Astrocyte of the cerebellum (primary cell): ENCODE data around the gene FAM98C.

Experiments used
- DNase-seq: peaks from one replicate; pipeline ENCODE4 v3.0.0-alpha.2; 2011; ENCODE audit warnings: low read depth
- H3K4me3 ChIP-seq: 2 replicates; pipeline ENCODE4 v1.5.1; 2011; ENCODE audit warnings: mild to moderate bottlenecking, low read depth, low read length, moderate library complexity
- in situ Hi-C: cut with HindIII; loops from 2 replicates; pipeline ENCODE4 v1.10.0; 2017; ENCODE audit warnings: low sequenced_read_pairs
- TF ChIP-seq, protein P1 (sequence below): IDR thresholded peaks from 2 replicates; pipeline ENCODE4 v1.5.1; 2012; ENCODE audit warnings: low read length, low read depth, moderate library complexity, mild to moderate bottlenecking; ENCODE audit errors: missing control alignments

FAM98C gene

GRCh38 chr19:38381138-38381537 is 21.8 kb upstream of the FAM98C start:
- no peak for DNase-seq
- in situ Hi-C loops, result no loop called here
- H3K4me3 ChIP-seq, result no peak overlapping the region
- TF ChIP-seq, protein P1, sequence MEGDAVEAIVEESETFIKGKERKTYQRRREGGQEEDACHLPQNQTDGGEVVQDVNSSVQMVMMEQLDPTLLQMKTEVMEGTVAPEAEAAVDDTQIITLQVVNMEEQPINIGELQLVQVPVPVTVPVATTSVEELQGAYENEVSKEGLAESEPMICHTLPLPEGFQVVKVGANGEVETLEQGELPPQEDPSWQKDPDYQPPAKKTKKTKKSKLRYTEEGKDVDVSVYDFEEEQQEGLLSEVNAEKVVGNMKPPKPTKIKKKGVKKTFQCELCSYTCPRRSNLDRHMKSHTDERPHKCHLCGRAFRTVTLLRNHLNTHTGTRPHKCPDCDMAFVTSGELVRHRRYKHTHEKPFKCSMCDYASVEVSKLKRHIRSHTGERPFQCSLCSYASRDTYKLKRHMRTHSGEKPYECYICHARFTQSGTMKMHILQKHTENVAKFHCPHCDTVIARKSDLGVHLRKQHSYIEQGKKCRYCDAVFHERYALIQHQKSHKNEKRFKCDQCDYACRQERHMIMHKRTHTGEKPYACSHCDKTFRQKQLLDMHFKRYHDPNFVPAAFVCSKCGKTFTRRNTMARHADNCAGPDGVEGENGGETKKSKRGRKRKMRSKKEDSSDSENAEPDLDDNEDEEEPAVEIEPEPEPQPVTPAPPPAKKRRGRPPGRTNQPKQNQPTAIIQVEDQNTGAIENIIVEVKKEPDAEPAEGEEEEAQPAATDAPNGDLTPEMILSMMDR, result no peak

DNA sequence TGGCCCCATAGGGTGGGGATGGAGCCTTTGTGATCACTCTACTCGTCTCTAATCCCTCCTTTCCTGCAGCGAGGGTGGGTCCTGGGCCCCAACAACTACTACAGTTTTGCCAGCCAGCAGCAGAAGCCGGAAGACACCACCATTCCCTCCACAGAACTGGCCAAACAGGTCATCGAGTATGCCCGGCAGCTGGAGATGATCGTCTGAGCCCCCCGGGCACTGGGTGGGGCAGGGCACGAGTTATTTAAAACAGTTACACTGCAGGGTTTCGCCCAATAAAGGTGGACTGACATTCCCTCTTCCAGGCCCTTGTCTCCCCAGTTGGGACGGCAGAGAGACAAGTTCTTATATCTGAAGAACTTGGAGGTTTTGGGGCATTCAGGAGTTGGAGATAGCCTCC is 19.7 kb upstream of the FAM98C start:
- in situ Hi-C loops, result no loop called here
- TF ChIP-seq, protein P1, result no peak
- no peak for DNase-seq
- no peak overlapping the region for H3K4me3 ChIP-seq

GRCh38 chr19:38383743-38384142 is 19.1 kb upstream of the FAM98C start:
- no peak overlapping the region for H3K4me3 ChIP-seq
- TF ChIP-seq, protein P1, result no peak
- in situ Hi-C loops, result no loop called here
- no peak for DNase-seq

DNA sequence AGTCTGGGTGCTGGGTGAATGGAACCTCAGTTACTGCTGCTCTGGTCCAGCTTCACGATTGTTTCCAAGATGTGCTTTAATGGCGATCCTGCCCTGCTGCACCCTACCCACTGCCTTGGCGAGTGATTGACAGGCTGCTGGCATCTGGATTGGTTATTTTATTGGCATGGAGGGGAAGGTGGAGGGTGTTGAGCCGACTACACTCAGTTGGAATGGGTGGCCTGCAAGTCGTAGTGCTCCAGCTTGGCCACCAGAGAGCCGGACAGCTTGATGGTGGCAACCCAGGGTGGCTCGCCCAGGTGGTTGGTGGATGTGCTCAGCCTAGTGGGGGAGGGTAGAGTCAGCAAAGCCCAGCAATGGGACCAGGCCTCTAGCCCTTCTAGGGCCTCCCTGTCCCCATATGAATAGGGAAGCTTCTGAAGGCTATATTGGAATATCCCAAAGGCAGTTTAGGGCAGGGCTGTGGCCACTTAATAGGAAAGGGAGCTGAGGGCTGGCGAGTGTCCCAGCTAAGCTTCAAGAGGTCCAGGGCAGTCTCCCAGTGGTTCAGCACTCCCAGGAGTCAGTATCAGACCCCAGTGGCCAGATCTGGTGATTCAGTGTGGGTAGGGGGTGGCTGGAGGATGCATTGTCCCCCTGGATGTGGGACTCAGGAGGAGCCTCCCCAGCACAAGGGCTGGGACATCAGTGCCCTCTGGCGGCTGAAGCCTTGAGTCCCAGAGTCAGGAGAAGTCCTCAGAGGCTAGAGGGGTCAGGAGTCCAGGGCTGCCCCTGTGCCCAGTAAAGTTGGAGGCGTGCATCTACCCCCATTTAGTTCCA is 18.5 kb upstream of the FAM98C start:
- DNase-seq, result no peak
- TF ChIP-seq, protein P1, result peak; percentile 65
- no peak overlapping the region for H3K4me3 ChIP-seq
- in situ Hi-C loops, result no loop called here

GRCh38 chr19:38385057-38385803 is 17.7 kb upstream of the FAM98C start:
- TF ChIP-seq, protein P1, result no peak
- in situ Hi-C loops, result no loop called here
- H3K4me3 ChIP-seq, result no peak overlapping the region
- DNase-seq, result no peak

- TF ChIP-seq, protein P1, result no peak
- DNase-seq, result no peak
- no peak overlapping the region for H3K4me3 ChIP-seq
- in situ Hi-C loops, result no loop called here
Measured at GRCh38 chr19:38385804-38386257, 17.1 kb upstream of the FAM98C start.
